Glomerular endothelial cell (primary cell): ENCODE measurements around the gene GREB1. TPM values are rescaled to one million over a fixed set of nuclear protein-coding genes. Genes with fewer than 3 reads are reported as not detected.
"Not testable (repeated sequence)": the region's sequence is repeated elsewhere in the genome, so short reads cannot be mapped to it uniquely, and the experiment has no call there.

Source experiments
- DNase-seq: peaks from one replicate; pipeline ENCODE4 v3.0.0-alpha.2; 2011; ENCODE audit warnings: low read depth, low spot score; ENCODE audit errors: extremely low read depth
- total RNA-seq: library from RNA; depleted of rRNA; stranded (reverse); fragments of >200 nt; gene quantifications from 2 replicates; pipeline ENCODE4 v1.2.3, GENCODE V29; 2015

GREB1 gene
- total RNA-seq, 1 donor from 2014 or later = 0.64 TPM

DNA sequence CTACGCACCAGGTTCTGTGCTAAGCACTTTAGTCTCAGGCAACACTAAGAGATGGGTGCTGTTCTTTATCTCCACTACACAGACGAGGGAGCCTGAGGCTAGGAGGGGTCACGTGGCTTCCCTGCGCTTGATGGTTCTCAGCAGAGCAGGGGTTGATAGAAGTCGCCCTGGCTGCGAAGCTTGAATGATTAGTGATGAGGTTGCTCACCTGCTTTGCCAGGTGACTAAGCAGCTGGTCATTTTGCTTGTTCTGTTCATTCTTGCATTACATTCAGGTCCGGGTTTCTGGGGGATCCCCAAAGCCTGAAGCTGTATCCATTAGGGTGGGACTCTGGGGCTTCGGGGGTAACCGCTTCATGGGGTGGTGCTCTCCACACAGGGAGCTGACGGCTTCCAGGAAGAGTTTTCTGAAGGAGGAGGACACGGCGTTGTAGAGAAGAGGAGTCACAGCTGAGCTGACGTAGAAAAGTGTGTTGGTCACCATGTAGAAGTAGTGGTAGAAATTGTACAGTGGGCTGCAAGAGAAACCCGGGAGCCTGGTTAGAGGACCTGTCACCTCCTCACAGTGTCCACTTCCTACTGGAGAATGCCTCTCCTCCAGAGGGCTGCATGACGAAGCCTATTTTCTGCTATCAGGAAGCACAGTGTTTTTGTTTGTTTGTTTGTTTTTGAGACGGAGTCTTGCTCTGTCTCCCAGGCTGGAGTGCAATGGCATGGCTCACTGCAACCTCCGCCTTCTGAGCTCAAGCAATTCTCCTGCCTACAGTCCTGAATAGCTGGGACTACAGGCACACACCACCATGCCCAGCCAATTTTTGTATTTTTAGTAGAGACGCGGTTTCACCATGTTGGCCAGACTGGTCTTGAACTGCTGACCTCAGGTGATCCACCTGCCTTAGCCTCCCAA is 124.6 kb downstream of the GREB1 start:
- no peak for DNase-seq

DNA sequence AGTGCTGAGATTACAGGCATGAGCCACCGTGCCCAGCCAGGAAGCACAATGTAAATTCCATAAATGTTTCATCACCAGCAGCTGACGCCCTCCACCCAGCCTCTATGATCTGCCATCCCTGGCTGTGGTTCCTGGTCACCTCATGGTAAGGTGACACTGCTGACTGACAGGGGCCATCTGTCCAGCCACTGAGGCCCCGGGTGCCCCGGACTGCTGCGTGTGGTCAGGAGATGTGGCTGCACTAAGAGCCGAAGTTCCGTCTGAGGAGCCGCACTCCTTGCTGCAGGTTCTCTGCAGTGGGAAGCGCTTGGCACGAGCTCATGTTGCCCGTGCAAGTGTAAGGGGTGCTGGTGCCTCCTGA is 125.2 kb downstream of the GREB1 start:
- no peak for DNase-seq

DNA sequence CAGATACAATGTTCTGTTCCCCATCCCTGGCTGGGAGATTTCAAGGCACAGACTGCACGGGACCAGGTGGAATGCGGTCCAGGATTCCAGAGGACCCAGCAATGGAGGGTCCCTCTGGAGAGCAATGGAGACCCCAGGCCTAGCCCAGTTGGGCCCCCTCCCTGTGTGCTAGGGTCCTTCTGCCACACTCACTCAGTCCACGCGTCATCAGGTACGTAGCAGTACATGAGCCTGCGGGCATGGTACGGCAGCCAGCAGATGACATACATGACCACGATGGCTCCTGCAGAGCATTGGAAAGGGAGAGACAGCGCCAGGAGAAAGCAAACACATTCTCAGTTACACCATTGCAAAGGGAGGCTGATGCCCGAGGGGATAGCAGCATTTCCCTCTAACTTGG is 126.0 kb downstream of the GREB1 start:
- DNase-seq = no peak

DNA sequence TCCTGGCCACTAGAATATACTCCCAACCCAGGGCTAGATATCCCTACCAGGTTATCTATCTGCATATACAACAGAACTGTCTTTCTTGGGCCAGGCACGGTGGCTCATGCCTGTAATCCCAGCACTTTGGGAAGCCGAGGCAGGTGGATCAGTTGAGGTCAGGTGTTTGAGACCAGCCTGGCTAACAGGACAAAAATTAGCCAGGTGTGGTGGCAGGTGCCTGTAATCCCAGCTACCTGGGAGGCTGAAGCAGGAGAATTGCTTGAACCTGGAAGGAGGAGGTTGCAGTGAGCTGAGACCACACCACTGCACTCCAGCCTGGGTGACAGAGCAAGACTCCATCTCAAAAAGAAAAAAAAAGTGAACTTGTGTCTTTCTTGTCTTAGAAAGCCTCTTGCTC is 126.6 kb downstream of the GREB1 start:
- DNase-seq = not testable (repeated sequence)

DNA sequence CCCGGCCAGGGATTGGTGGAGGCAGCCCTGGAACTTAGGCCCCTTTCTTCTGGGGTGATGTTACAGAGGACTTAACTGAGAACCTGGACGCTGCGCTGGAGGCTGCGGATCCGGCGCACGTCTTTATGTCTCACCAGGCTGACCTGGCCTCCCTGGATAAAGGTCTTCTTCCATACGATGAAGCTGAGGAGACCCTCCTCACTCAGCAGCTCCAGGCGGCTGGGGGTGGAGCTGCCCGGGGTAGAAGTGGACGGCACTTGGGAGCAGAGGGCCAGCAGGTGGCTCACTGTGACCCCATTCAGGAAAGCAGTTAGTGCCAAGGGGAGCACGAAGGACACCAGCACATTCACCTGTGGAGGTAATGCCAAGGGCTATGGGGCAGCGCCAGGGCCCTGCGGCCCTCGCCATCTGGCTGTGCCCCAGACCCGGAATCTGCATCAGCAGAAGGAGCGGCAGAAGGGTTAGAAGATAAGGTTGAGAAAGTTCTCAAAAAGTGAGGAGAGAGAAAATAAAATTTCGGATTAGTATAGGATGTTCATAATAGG is 128.1 kb downstream of the GREB1 start:
- no peak for DNase-seq

DNA sequence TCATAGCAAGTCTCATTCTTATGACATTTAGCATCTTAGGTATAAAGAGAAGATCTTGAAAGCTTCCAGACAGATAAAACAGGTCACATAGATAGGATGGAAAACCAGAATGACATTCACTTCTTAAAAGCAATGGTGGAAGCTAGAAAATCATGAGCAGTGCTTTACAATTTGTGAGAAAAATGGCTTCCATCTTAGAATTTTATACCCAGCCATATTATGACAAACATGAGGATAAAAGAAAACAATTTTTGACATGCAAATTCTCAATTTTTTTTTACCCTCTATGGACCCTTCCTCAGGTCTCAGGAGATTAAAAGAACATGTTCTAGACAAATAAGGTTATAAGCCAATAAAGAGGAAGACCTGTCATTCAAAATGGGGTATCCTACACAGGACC is 129.0 kb downstream of the GREB1 start:
- DNase-seq = no peak

DNA sequence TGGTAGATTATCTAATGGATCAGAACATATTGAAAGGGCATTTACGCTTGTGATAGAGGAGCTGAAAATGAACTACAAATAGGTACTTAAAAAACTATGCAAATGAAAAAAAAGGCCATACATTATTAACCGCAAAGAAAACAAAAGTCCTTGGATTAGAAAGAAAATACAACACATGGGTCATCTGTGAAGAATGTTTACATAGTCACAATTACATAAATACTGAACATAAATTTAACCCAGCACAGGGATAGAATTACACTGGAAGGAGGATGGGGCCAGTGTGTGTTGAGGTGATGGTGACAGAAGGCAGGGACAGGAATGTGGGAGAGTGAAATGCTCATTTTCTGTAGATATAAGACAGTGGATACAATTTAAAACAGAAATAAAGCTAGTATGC is 129.6 kb downstream of the GREB1 start:
- DNase-seq = no peak

DNA sequence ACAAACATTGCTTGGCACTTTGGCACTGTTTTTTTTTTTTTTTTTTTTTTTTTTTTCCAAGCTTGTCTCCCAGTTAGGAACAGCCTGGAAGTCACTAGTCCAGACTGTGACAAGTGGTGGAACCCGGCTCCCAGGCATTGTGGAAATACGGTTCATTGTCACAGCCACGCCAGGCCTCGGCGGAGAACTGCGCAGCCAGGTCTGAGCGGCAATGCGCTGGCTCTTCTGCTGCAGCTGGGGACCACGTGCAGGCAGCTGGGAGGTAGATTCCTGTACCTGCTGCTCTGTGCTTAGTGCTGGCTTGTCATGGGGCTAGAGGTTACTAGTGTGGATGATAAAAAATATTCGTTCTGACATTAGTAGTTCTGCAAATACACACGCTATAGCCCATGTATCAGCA is 131.2 kb downstream of the GREB1 start:
- DNase-seq = no peak

DNA sequence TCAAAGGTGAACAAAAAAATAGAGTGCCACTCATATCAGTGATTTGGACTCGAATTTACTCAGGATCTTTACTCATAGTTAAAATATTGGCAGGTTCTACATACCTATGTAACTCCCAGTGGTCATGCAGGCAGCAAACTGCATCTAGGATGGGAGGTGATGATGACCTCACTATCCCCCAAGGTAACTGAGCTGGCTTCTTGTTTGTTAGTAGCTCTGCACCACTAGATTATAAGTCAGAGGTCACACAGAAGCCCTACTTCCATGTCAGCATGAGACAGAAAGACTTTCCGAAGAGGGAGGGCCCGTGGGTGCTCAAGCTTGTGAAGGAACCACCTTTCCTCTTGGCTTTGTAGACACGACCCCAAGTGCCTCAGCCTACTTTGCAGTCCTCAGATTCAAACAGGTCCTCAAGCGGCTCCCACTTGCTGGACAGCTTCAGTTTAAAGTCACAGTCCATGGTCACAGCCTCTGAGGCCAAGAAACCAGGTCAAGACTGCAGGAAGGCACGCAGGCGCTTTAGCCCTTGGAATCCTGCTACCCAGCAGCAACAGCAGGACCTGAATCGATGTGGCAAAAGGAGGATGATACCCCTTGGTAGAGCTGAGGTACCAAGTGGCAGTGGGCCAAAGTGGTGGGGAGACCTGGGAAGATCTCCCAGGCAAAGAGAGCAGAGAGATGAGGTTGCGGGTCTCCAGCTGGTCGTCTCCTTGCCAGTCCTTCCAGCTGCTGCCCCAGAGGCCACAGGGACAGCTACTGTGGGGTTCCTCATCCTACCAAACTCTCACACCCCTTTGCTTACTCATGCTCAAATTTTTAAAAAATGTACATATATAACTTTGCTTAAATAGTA is 131.9 kb downstream of the GREB1 start:
- no peak for DNase-seq

DNA sequence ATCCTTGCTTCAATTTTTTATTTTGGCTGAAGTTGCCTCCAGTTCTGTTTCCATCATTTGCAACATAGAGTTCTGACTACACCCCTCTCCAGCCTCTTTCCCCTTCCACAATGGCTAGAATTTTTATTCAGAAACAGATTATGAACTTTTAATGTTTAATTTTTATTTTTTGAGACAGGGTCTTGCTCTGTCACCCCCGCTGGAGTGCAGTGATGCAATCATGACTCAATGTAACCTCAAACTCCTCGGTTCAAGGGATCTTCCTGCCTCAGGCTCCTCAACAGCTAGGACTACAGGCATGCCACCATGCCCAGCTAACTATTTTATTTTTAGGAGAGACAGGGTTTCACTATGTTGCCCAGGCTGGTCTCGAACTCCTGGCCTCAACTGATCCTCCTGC is 133.3 kb downstream of the GREB1 start:
- no peak for DNase-seq

DNA sequence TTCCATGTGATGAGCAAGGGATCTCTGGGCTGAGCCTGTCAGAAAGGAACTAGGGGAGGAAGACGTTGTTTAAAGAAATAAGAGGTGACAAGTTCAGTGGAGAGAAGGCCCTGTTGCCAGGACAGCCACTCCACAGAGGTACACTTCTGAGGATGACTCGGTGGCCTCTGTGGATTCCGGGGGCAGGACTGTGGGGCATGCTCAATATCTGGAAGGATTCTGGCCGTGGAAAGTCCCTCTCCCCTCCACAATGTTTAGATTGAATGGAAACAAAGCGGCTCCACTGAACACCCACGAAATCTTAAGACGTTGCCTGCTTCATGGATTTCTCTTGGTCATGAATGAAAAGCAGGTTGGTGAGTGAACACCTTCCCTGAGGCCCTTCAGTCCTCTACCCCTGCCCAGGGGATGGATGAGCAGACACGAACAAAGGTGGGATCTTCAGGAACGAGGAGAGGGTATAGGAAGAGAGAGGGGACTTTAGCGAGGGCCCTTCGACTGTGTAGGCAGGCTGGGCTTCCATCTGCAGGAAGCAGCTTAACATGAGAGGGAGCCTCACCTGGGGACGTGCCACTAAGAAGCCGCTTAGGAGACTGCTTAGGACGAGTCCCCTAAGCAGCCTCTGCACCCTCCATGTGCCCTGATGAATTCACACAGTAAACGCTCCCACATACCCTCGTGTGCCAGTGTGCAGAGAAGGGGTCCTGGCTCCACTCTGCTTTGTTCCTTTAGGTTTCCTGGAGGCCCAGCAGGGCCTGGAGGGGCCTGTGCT is 134.2 kb downstream of the GREB1 start:
- DNase-seq = no peak

DNA sequence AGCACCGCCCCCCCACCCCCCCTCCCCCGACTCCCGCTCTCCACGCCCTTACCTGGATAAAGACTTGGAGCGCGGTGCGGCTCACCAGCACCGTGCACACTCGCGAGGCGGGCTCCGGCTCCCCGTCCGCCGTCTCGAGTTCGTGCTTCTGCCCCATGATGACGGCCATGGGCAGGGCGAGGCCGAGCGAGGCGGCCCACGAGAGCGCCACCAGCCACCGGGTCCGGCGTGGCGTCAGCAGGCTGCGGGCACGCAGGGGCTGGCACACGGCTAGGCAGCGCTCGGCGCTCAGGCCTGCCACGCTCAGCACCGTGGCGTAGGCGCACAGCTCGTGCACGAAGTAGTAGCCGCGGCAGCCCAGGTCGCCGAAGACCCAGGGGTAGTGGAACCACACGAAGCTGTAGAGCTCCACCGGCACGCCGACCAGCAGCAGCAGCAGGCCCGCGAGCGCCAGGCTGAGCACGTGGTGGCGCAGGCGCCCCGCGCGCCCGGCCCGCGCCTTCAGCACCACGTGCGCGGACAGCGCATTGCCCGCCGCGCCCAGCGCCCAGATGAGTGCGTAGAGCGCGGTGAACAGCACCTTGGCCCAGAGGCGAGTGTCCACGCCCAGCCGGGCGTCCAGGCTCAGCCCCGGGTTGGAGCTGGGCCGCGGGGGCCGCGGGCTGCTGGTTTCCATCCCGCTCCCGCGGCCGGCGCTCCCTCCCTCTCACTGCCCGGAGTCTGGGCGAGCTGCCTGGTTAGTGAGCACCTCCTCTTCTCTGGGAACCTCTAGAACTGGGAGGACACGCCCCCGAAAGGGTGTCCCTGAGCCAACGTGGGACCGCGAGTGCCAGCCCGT is 135.8 kb downstream of the GREB1 start, which contains the start of gene NTSR2:
Gene NTSR2 (minus strand): TSS at position 742 of the 838 bp plus-strand sequence. CDS start 66 bp downstream, at position 676.
- no peak for DNase-seq

DNA sequence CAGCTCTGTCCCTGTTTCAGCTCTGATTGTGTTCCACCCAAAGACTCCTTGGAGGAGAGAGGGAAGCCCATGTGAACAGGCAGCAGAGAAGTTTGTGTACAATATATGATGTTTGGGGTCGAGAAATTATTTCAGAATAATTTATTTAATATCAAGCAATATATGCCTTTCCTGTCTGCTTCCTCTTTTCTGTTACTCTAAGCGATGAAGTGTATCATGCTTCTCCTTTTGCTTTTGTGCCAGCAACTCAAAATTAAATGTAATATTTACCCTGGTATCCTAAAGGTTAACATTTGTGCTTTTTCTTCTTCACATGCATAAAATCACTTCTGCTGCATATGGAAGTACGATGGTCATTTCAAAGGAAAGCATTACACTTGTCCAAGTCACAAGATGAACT is 138.6 kb downstream of the GREB1 start:
- no peak for DNase-seq

DNA sequence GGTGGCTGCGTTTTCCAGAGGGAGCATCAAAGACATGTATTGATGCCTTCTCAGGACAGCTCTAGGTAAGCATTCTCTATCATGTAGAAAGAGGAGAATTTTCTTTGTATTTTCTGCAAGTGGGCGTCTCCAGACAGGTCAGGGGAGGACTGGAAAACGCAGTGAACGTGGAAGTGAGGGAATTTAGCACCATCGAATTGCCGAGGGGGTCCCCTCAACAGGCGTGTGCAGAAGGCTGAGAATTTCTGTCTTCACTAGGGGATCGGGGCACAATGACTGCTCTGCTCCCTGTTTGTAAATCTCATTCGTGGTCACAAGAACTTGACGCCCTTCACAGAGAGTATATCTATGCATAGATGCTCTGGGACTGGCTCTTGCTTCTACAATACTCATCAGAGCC is 141.1 kb downstream of the GREB1 start:
- DNase-seq = no peak

DNA sequence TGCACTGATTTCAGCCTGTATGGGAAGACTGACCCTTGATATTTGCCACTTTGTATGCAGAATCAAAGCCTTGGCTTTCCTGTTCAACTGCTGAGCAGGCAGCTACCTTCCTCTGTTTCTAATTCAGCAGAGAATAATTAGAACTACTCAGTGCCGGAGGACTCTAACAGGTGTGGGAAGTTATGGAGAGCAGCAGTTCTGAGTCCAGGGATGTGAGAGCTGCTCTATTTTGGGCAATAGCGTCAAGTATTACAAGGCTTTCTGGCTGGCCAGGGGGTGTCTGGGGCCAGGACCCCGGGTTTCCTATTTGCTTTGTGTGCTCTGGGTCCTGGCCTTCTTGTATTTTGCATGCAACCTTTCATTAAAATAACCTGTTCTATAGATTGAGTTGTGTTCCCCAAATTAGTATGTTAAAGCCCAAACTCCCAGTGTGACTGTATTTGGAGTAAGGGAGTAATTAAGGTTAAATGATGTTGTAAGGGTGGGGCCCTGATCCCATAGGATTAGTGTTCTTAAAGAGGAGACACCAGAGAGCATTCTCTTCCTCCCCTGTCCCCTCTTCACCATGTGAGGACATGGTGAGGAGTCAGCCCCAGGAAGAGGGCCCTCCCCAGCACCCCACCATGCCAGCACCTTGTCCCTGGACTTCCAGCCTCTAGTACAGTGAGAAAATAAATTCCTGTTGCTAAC is 141.7 kb downstream of the GREB1 start:
- DNase-seq = no peak

DNA sequence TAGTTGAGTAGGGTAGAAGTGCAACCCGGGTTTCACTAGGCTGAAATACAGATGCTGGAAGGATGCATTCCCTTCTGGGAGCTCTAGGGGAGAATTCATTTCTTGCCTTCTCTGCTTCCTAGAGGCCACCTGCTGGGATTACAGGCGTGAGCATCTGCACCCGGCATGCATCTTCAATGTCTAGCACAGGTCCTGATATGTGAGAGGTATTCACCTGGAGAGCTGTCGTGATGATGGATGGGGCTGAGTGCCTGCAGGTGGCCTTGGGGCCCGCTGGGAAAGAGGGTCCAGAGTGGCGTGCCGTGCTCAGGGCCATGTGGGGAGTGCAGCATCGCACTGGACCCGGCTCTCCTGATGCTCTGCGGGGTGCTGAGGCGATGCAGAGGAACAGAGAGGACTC is 142.8 kb downstream of the GREB1 start:
- no peak for DNase-seq

DNA sequence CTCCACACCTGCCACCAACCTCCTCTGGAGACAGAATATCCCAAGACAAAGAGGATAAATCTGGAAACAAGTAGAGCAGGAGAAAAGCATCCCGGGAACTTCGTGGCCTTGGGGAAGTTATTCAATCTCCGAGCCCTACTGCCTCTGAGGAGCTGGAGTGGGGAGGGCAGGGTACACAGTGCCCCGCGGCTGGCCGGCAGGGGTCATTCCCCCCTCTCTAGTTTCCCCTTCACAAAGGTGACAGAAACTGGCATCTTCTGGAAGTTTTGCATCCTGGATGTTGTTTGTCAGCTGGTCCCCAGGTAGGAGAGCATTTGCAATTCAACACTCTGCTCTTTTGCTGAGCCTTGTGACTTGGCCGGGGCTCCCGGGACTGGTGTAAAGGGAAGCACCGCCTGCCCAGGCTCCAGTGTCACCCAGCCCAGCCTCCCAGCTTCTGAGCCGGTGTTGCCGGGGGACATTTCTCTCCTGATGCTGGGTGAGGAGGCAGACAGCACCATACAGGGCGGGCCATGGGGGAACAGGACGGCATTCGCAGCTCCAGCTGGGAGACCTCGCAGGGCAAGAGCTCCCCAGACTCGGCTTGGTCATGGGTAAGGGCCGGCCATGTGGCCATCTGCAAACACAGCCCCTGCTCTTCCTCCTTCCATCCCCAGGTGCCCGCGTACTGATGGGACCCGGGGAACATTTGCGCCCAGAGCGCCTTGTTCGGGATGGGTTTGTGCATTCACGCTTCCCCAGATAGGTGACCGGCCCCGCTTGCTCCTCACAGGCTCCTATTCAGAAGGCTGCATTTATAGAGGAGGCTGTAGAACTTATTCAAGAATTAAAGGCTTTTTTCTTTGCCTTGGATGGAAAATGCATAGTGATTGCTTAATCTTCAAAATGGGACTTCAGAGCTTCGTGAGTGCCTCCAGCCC is 143.6 kb downstream of the GREB1 start:
- no peak for DNase-seq

DNA sequence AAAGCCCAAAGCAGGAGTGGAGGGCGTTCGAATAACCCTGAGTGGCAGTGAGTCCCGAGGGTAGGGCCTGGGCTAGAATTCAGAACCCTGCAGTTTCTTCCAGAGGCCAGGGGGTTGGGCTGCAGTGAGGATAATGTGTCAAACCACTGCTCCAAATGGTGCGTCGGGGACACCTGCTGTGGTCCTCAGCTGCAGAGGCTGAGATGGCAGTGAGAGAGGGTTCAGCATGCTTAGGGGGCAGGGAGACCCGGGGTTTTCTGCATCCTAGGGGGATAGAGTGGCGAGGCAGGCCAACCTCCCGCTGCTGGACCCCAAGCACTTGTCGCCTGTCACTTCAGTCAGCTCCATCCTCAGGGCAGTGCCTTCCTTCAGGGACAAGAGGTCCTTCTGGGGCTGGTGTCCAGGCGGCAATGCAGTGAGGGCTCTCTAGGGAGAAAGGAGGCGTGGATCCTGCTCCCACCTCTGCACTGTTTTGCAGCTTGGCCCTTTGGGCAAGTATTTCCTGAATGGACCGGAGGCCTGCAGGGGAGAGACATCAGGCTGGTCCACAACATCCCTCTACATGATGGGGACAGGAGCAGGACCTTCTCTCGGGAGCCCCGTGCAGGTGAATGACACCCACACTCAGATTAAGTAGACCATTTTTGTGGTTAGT is 144.6 kb downstream of the GREB1 start:
- DNase-seq = no peak
